Measurements from ENCODE around the gene PEX6.

DNA sequence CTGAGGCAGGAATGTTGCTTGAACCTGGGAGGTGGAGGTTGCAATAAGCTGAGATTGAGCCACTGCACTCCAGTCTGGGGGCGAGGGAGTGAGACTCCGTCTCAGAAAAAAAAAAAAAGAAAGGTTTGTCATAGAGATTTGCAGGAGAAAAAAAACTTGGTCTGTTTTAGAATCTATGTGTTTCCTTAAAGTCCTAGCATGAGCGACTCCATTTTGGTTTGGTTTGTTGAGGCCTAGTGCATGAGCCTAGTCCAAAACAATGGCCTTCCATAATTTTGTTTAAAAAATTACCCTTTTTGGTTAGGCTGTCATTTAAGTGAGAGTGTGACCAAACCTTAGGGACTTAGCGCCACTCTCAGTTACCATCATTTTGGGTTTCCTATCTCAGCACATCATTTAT is 26.6 kb downstream of the PEX6 start:
- TF ChIP-seq GATA3 (IDR thresholded peaks at IDR 0.05; ENCODE audit: low read depth, low read length) (no peak), GATA2 (IDR thresholded peaks at IDR 0.05; ENCODE audit: low read depth, low read length) (no peak)
